Heart right ventricle (tissue), 16 donors: ENCODE data around the gene ACP7. TPM values are rescaled to one million over a fixed set of nuclear protein-coding genes. Genes with fewer than 3 reads are reported as not detected.
A peak's percentile ranks its signal among the peaks of the same experiment; 100 is the strongest.
"Not testable (repeated sequence)": the region's sequence is repeated elsewhere in the genome, so short reads cannot be mapped to it uniquely, and the experiment has no call there.

ENCODE experiments used
- ATAC-seq, 8 donors: fragments of 200-7000 bp; cut with Tn5 transposase; one replicate each; pipeline ENCODE4 v1.9.1; 2020; ENCODE audit warnings: mild to moderate bottlenecking in 8 of 8, moderate library complexity in 8 of 8, moderate number of reproducible peaks in 1 of 8
- DNase-seq, 2 donors: peaks; one replicate each; pipeline ENCODE4 v3.0.0-alpha.2; 2020
- H3K27ac ChIP-seq, 10 donors: fragments of 200-600 bp; sonication (generic) in 2 of 10; one replicate each; pipeline versions ENCODE4 v1.5.0 to v1.8.0; 2020 to 2022; ENCODE audit warnings: mild to moderate bottlenecking in 3 of 10
- H3K27me3 ChIP-seq, 7 donors: fragments of 200-600 bp; one replicate each; pipeline ENCODE4 v1.8.0; 2021 to 2022; ENCODE audit warnings: mild to moderate bottlenecking in 2 of 7
- H3K36me3 ChIP-seq, 9 donors: fragments of 200-600 bp; sonication (generic) in 1 of 9; one replicate each; pipeline versions ENCODE4 v1.5.0 to v1.8.0; 2020 to 2022; ENCODE audit warnings: mild to moderate bottlenecking in 2 of 9
- H3K4me1 ChIP-seq, 9 donors: fragments of 200-600 bp; sonication (generic) in 1 of 9; one replicate each; pipeline versions ENCODE4 v1.5.0 to v1.8.0; 2020 to 2022; ENCODE audit warnings: mild to moderate bottlenecking in 4 of 9
- H3K4me3 ChIP-seq, 10 donors: fragments of 200-600 bp; sonication (generic) in 2 of 10; one replicate each; pipeline versions ENCODE4 v1.5.0 to v1.8.0; 2020 to 2022; ENCODE audit warnings: mild to moderate bottlenecking in 7 of 10, moderate library complexity in 2 of 10
- H3K9me3 ChIP-seq, 11 donors: fragments of 200-600 bp in 10 of 11; sonication (generic) in 2 of 11; one replicate each; pipeline versions ENCODE4 v1.5.0 to v1.8.0; 2013 to 2022; ENCODE audit warnings: mild to moderate bottlenecking in 2 of 11, control low read depth in 1 of 11, moderate library complexity in 1 of 11
- WGBS, 2 donors: extraction: QIAGEN DNeasy Blood & Tissue Kit; methylation state at CpG; one replicate each; pipeline ENCODE4 v1.1.7; 2013; ENCODE audit warnings: inconsistent platforms in 1 of 2; 5-methylcytosine and 5-hydroxymethylcytosine counted together
- intact Hi-C, 10 donors: fragments of 100-400 bp; cut with DNase I; formaldehyde crosslinking; loops; one replicate each; pipeline versions ENCODE4 v1.11.1 to v1.14.2; 2022
- polyA plus RNA-seq, 2 donors: library from polyadenylated mRNA; stranded (reverse); fragments of 200-250 nt; gene quantifications; one replicate each; pipeline ENCODE4 v1.2.3, GENCODE V29; 2013
- total RNA-seq, 10 donors: library from RNA; stranded (reverse); fragmentation: NEBNext Ultra II Directional in 3 of 10; extraction: Animal tissue kit (Norgen Biotek cat#: 25700) in 3 of 10; gene quantifications; one replicate each; pipeline versions ENCODE4 v1.2.1 to v1.2.4, GENCODE V29; 2021 to 2023
- TF ChIP-seq, protein P1 (sequence below), 9 donors: fragments of 200-600 bp; sonication (generic) in 2 of 9; IDR thresholded peaks; one replicate each; pipeline versions ENCODE4 v1.5.0 to v1.8.0; 2021 to 2022; ENCODE audit warnings: antibody characterized with exemption in 9 of 9, mild to moderate bottlenecking in 5 of 9, moderate library complexity in 1 of 9
- donor health status: Arrhythmogenic right ventricular cardiomyopathy.
- donor health status: ischemic (EF 13 %, LVEDD 7.1; RV severe dilation, severe dysfunction).
- donor health status: healthy with polysubstance abuse.
- donor health status: DM: no; HTN: yes; CAD: no.
- donor health status: DM: no; HTN: no; CAD: no.
- donor health status: ischemic (EF 25% LVEDD 6.9; RV normal size, moderate dysfunction).
- donor health status: ischemic (EF 25% LVEDD 5.7; RV mildly dilated, moderate dysfunction).
- donor health status: healthy.
- donor health status: DM: yes; HTN: yes; CAD: no.
- donor health status: Ischemic cardiomyopathy.
- donor health status: ischemic (EF 35%, LVEDD 5.7; RV mildly dilated, moderate dysfunction).
- donor health status: nonischemic (EF 11% LVEDD 7.7; RV severe dilation, severe dysfunction).
- donor health status: DM: yes; HTN: yes; CAD: no.
- donor health status: PGD.
- donor health status: ischemic (EF 29% LVEDD 5.4; RV normal size, mild dysfunction).
- donor health status: nonischemic (EF 23%, LVEDD 6.1; RV moderate dilation, normal function).

The ACP7 gene
- total and polyA plus RNA-seq, 12 donors, result not detected

DNA sequence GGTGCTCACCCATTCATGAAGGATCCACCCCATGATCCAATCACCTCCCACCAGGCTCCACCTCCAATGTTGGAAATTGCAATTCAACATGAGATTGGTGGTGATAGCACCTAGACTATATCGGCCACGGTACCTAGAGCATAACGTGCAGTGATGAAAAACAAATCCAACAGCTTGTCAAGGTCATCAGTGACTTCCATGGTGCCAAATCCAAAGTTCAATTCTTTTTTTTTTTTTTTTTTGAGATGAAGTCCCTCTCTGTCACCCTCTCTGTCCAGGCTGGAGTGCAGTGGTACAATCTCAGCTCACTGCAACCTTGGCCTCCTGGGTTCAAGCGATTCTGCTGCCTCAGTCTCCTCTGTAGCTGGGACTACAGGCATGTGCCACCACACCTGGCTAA, 17.1 kb upstream of the ACP7 start:
- Histone ChIP-seq H3K4me1 (no peaks in the 10 kb centered on the region), H3K36me3 (no peaks in the 10 kb centered on the region), H3K4me3 (no peak overlapping the region), H3K27ac (no peak overlapping the region), H3K9me3 (peaks cover 0 to 4% (median 0%) of the 10 kb centered on the region in 11 donors), H3K27me3 (peaks cover 0 to 30% (median 15%) of the 10 kb centered on the region in 7 donors)
- DNase-seq, result no peak
- no peak for ATAC-seq
- intact Hi-C loops, result loop anchor here in 1 of 10 donors (5.0 kb wide), 1 partner anchor 225 kb away; no protein-coding TSS in a partner anchor
- WGBS, 2 donors, result 89 to 90% methylated on average over 4 of the region's 4 CpGs
- TF ChIP-seq, protein P1, sequence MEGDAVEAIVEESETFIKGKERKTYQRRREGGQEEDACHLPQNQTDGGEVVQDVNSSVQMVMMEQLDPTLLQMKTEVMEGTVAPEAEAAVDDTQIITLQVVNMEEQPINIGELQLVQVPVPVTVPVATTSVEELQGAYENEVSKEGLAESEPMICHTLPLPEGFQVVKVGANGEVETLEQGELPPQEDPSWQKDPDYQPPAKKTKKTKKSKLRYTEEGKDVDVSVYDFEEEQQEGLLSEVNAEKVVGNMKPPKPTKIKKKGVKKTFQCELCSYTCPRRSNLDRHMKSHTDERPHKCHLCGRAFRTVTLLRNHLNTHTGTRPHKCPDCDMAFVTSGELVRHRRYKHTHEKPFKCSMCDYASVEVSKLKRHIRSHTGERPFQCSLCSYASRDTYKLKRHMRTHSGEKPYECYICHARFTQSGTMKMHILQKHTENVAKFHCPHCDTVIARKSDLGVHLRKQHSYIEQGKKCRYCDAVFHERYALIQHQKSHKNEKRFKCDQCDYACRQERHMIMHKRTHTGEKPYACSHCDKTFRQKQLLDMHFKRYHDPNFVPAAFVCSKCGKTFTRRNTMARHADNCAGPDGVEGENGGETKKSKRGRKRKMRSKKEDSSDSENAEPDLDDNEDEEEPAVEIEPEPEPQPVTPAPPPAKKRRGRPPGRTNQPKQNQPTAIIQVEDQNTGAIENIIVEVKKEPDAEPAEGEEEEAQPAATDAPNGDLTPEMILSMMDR (IDR thresholded peaks at IDR 0.05), result no peak

DNA sequence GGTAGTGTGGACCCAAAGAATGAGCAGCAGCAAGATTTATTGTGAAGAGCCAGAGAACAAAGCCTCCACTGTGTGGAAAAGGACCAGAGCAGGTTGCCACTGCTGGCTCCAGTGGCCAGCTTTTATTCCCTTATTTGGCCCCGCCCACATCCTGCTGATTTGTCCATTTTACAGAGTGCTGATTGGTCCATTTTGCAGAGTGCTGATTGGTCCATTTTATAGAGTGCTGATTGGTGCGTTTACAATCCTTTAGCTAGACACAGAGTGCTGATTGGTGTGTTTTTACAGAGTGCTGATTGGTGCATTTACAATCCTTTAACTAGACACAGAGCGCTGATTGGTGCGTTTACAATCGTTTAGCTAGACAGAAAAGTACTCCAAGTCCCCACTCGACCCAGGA, 15.9 kb upstream of the ACP7 start:
- intact Hi-C loops, result loop anchor here in 1 of 10 donors (5.0 kb wide), 1 partner anchor 224 kb away; no protein-coding TSS in a partner anchor
- not testable (repeated sequence) for ATAC-seq, H3K4me3 ChIP-seq, H3K36me3 ChIP-seq, H3K4me1 ChIP-seq, DNase-seq, H3K27ac ChIP-seq, H3K9me3 ChIP-seq
- 83 to 84% methylated on average over 6 of the region's 6 CpGs for WGBS, 2 donors
- peaks cover 0 to 32% (median 21%) of the 10 kb centered on the region in 7 donors for H3K27me3 ChIP-seq

DNA sequence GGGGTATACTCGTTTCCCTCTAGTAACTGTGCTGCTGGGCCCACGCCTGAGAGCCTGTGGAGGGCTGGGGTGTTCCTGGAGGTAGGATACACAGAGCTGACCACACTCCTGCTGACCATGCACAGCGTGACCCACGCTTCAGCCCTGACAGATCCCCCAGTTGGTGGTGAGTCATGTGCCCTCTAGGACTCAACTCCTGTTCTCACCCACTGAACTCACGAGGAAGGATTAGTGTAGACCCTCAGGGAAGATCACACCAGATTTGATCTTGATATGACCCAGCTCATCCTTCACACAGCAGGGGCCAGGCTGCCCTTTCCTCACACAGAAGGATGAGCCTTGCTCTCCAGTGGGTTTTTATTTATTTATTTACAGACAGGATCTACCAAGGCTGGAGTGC, 13.3 kb upstream of the ACP7 start:
- H3K9me3 ChIP-seq, result peaks cover 0 to 4% (median 0%) of the 10 kb centered on the region in 11 donors
- no peak for DNase-seq
- H3K36me3 ChIP-seq, result no peaks in the 10 kb centered on the region
- 44 to 75% methylated on average over 5 of the region's 5 CpGs for WGBS, 2 donors
- no peak for ATAC-seq
- H3K4me1 ChIP-seq, result peaks cover 0 to 14% (median 0%) of the 10 kb centered on the region in 9 donors
- H3K27ac ChIP-seq, result no peak overlapping the region
- intact Hi-C loops, result no loop called here
- TF ChIP-seq, protein P1 (IDR thresholded peaks at IDR 0.05), result no peak
- H3K27me3 ChIP-seq, result peaks cover 0 to 44% (median 18%) of the 10 kb centered on the region in 7 donors
- H3K4me3 ChIP-seq, result no peak overlapping the region

DNA sequence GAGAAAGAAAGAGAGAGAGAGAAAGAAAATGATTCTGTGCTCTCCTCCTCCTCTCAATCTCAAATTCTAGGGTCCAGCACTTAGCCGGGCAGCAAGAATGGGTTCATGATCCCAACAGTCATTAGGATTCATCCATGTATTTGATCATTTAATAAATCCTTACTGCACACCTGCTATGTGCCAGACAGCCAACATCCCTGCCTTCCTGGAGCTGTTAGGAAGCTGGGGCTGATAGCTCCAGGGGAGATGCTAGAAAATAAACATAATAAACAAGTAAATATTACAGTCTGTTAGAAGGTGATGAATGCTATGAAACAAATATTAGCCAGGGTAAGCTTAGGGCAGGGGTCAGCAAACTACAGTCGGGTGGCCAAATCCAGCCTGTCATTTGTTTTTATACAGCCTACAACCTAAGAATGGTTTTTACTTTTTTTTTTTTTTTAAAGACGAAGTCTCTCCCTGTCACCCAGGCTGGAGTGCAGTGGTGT, 9.9 kb upstream of the ACP7 start:
- Histone ChIP-seq H3K27ac (peak overlapping the region in 1 of 10 donors; percentile 42), H3K27me3 (peaks cover 0 to 67% (median 38%) of the 10 kb centered on the region in 7 donors), H3K4me1 (peaks cover 0 to 14% (median 0%) of the 10 kb centered on the region in 9 donors), H3K9me3 (no peaks in the 10 kb centered on the region), H3K4me3 (no peak overlapping the region), H3K36me3 (no peaks in the 10 kb centered on the region)
- WGBS, 2 donors, result 60 to 61% methylated on average over 3 of the region's 3 CpGs
- TF ChIP-seq, protein P1 (IDR thresholded peaks at IDR 0.05), result no peak
- DNase-seq (no peak), ATAC-seq (no peak)
- intact Hi-C loops, result no loop called here

DNA sequence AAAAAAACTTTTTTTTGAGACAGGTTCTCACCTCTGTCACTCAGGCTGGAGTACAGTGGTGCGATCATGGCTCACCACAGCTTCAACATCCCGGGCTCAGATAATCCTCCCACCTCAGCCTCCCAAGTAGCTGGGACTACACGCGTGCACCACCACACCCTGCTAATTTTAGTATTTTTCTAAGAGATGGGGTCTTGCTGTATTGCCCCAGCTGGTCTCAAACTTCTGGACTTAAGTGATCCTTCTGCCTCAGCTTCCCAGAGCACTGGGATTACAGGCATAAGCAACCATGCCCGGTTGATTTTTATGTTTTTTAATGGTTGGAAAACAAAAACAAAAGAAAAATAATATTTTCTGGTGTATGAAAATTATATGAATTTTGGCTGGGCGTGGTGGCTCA, 9.2 kb upstream of the ACP7 start:
- DNase-seq (no peak), ATAC-seq (no peak)
- no peak overlapping the region for H3K4me3 ChIP-seq
- TF ChIP-seq, protein P1 (IDR thresholded peaks at IDR 0.05), result no peak
- no peaks in the 10 kb centered on the region for H3K36me3 ChIP-seq
- H3K27me3 ChIP-seq, result peaks cover 0 to 68% (median 43%) of the 10 kb centered on the region in 7 donors
- no peaks in the 10 kb centered on the region for H3K9me3 ChIP-seq
- H3K4me1 ChIP-seq, result peaks cover 0 to 14% (median 0%) of the 10 kb centered on the region in 9 donors
- no peak overlapping the region for H3K27ac ChIP-seq
- intact Hi-C loops, result no loop called here
- WGBS, 2 donors, result 90 to 91% methylated on average over 6 of the region's 6 CpGs
